ENCODE results near the gene GADD45A. TPM values are rescaled to one million over a fixed set of nuclear protein-coding genes. Genes with fewer than 3 reads are reported as not detected.

The GADD45A gene
- total and polyA plus RNA-seq, 12 donors: 26.2 to 148 (median 59.7) TPM

GRCh38 chr1:67677930-67678329 lies 7.1 kb upstream of the GADD45A start:
- Histone ChIP-seq H3K4me1 (peaks cover 4 to 19% (median 12%) of the 10 kb centered on the region in 9 donors), H3K27ac (no peak overlapping the region), H3K9me3 (no peaks in the 10 kb centered on the region), H3K27me3 (no peaks in the 10 kb centered on the region), H3K36me3 (no peaks in the 10 kb centered on the region), H3K4me3 (no peak overlapping the region)
- 70 to 79% methylated on average over 2 of the region's 2 CpGs for WGBS, 2 donors
- intact Hi-C loops (cut with DNase I): no loop called here
- DNase-seq: no peak
- ATAC-seq: no peak
- no peak for TF ChIP-seq CTCF (IDR thresholded peaks at IDR 0.05)

- peaks cover 4 to 29% (median 14%) of the 10 kb centered on the region in 9 donors for H3K4me1 ChIP-seq
- TF ChIP-seq CTCF (IDR thresholded peaks at IDR 0.05): no peak
- DNase-seq: no peak
- H3K27ac ChIP-seq: no peak overlapping the region
- H3K9me3 ChIP-seq: no peaks in the 10 kb centered on the region
- ATAC-seq: no peak
- H3K27me3 ChIP-seq: no peaks in the 10 kb centered on the region
- no peaks in the 10 kb centered on the region for H3K36me3 ChIP-seq
- no peak overlapping the region for H3K4me3 ChIP-seq
- intact Hi-C loops (cut with DNase I): loop anchor here in 7 of 10 donors (5.0 to 10.0 kb wide), 6 partner anchors 32 to 155 kb away; partner anchors contain the start of gene GNG12 (in 1 of the 7)
These were observed 5.3 kb upstream of the GADD45A start for GRCh38 chr1:67679691-67680090.

GRCh38 chr1:67680486-67680885 lies 4.5 kb upstream of the GADD45A start:
- intact Hi-C loops (cut with DNase I): loop anchor here in 7 of 10 donors (5.0 to 10.0 kb wide), 6 partner anchors 33 to 154 kb away; partner anchors contain the start of gene GNG12 (in 1 of the 7)
- Histone ChIP-seq H3K36me3 (no peaks in the 10 kb centered on the region), H3K27me3 (no peaks in the 10 kb centered on the region), H3K9me3 (no peaks in the 10 kb centered on the region), H3K4me3 (no peak overlapping the region), H3K27ac (no peak overlapping the region), H3K4me1 (peaks cover 0 to 23% (median 9%) of the 10 kb centered on the region in 9 donors)
- DNase-seq (no peak), ATAC-seq (no peak)
- 96 to 97% methylated on average over 2 of the region's 2 CpGs for WGBS, 2 donors
- no peak for TF ChIP-seq CTCF (IDR thresholded peaks at IDR 0.05)

- H3K27me3 ChIP-seq: no peaks in the 10 kb centered on the region
- H3K4me1 ChIP-seq: peaks cover under 1 to 36% (median 18%) of the 10 kb centered on the region in 9 donors
- DNase-seq (no peak), ATAC-seq (no peak)
- WGBS, 2 donors: 56 to 60% methylated on average over 3 of the region's 3 CpGs
- no peak for TF ChIP-seq CTCF (IDR thresholded peaks at IDR 0.05)
- intact Hi-C loops (cut with DNase I): loop anchor here in 7 of 10 donors (5.0 to 10.0 kb wide), 6 partner anchors 35 to 152 kb away; partner anchors contain the start of gene GNG12 (in 1 of the 7)
- H3K4me3 ChIP-seq: no peak overlapping the region
- no peak overlapping the region for H3K27ac ChIP-seq
- no peaks in the 10 kb centered on the region for H3K9me3 ChIP-seq
- peaks cover 0 to 9% (median 4%) of the 10 kb centered on the region in 9 donors for H3K36me3 ChIP-seq
These were observed 2.3 kb upstream of the GADD45A start for GRCh38 chr1:67682659-67683197.
